GM19372 (cell line): ENCODE measurements around the gene ESRRG.
A peak's percentile ranks its signal among the peaks of the same experiment; 100 is the strongest.

ENCODE experiments used
- ATAC-seq: cut with Tn5 transposase; IDR thresholded peaks from one replicate; pipeline ENCODE4 v1.9.1; 2021; ENCODE audit warnings: mild to moderate bottlenecking, low read depth, moderate library complexity; ENCODE audit not compliant: unreplicated experiment

ESRRG gene

DNA sequence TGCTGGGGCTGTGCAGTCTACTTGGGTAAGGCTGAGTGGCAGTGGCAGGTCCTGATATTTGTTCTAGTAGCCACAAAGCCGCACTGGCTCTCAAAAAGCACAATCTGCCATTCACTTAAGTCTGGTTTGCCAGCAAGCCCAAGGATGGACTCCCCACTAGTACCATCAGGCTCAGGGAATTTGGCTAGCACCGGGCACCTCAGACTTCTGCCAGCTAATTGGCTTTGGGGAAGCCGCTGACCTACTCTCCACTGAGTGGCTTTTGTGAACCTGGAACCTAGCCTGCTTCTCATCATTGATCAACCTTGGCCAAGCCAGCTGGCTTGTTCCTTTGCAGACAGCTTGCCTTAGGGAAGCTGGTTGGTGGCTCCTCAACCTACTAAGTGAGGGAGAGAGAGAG is 83.1 kb downstream of the ESRRG start:
- ATAC-seq, result no peak

DNA sequence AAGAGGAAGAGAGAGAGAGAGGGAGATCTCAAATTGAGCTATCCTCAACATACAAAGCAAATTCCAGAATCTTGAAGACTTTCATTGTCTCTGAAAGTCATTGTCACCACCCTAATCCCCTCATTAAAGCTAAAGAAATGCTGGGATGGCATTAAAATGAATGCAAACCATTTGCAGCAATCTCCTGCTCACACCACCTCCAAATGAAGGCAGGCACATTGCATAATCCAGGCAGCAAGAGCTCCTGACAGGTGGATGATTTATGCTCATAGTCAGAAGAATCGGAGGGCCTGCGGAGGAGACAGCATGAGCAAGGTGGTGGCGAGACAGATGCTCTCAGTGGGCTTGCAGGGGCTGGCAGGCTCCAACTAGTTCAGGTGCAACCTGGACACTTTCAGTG is 90.2 kb downstream of the ESRRG start:
- no peak for ATAC-seq

DNA sequence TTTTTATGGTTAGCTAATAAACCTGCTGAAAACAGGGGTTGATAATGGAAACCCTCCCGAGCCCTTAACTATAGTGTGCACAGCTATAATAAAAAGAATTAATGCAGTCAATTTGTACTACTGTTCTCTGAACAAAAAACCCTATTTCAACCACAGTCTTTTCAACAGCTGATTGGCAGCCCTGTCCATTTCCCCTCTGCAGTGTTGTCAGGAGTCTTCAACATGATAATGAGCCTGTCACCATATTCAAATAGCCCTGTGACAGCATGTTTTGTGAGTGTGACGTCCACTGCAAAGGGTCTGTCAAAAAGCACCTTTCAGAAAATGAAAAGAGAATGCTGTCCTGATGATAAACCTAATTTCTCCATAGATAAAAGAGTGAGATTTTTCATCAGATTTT is 92.7 kb downstream of the ESRRG start:
- ATAC-seq, result no peak

DNA sequence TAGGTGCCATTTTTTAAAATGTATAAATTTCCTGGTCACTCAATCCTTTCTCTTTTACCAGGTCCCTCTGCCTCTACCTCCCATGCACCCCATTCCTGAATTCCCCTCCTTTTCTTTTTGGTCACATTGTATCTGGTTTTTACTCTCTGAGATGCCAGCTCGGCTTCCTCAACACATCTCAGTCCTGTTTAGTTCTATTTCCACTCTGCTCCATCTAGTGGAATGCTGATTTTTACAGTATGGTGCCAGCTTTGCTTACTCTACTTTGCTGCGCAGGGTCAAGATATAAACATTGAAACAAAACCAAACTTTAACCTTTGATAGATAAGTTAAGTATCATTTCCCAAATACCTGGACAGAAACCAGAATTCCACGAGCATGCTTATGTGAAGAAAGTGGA is 96.0 kb downstream of the ESRRG start:
- ATAC-seq, result no peak

DNA sequence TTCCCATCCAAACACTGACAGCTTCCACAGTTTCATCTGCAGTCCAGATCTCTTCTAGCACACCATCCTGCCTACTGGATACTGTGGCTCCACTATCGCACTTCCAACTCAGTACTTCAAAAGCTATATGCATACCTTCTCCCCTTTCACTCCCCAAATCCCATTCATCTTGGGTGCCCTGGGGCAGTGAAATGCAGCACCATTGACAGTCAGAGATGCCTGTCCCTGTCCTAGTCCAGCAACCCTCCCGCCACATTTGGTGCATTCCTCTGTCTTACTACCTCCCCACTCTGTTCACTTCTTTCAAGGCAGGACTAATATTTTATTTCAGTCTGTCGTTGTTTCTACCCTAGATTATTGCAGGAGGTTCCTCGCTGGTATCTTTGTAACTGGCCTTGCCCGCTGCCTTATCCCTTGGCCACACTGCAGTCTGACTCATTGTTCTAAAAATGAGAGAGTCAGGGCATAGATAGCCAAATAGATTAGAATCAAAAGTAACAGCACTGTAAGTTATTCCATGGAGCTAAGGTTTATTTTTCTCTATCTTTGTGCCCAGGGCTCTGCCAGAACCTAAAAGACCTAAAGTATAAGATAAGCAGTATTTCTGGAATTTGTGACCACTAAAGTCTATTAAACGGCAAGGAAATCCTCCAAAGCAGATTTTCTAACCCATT is 96.7 kb downstream of the ESRRG start:
- no peak for ATAC-seq

DNA sequence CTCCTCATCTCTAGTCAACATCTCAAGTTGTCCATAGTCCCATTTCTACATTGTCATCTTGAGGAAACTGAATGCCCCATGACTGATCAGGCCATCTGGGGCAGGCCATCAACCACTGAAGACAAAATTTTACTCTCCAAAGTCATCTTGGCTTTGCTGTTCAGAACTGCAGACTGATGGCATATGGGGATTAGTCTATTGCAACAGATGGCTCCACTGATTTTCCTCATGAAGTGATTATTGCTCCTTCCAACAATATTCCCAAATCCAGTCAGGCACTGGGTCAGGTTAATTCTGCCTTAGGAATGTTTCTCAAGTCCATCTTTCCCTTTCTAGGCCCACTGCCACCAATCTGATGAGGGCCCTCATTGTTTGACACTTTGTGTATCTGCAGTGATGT is 101.7 kb downstream of the ESRRG start:
- no peak for ATAC-seq

DNA sequence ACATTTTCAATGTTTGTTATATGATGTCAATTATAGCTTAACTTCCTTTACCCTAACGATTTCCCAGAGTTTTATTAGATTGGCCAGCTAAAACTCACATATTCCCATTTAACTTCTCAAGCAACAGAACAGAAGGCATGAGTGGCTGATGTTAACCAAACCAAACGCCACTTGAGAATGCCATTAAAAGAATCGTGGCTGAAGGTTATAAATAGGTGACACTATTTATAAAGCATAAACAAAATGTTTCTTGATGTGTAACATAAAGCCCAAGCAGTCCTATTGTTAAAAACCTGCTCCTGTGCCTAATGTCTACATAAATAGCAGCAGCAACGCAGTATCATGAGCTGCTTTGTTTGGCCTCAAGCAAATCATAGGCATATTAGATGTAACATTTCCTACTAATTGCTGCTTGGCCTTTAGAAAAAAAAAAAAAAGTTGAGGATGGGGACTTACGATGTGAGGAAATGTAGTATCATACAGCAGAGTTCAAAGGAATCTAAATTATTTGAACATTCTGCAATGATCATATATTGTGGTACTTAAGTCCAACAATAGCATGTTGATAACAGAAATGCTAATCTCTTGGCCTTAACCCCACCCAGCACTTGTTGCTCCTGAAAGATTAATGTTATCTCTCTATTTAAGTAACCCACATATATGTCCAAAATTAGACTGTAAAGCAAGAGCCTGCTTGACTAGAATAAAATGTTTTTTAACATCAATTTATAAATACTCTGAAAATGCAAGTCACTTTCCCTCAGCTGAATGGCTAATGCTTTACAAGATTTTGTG is 106.0 kb downstream of the ESRRG start:
- ATAC-seq, result no peak

DNA sequence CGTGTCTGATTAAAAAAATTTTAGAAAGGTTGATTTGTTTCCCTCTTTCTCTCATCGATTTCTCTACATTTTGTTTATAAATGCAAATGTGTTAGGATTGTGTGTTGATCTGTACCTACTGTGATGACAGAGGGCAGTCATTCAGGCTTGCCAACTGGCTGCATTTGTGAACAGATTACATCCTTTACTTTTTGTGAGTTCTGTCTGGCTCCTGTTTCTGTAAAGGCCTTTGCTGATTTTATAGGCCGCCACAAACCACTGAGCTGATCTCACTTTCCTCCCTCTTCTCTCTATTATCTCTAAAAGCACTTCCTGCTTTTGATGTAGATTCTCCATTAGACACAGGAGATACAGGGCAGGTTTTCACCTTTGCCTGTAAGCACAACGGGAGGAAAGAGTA is 106.8 kb downstream of the ESRRG start:
- no peak for ATAC-seq

DNA sequence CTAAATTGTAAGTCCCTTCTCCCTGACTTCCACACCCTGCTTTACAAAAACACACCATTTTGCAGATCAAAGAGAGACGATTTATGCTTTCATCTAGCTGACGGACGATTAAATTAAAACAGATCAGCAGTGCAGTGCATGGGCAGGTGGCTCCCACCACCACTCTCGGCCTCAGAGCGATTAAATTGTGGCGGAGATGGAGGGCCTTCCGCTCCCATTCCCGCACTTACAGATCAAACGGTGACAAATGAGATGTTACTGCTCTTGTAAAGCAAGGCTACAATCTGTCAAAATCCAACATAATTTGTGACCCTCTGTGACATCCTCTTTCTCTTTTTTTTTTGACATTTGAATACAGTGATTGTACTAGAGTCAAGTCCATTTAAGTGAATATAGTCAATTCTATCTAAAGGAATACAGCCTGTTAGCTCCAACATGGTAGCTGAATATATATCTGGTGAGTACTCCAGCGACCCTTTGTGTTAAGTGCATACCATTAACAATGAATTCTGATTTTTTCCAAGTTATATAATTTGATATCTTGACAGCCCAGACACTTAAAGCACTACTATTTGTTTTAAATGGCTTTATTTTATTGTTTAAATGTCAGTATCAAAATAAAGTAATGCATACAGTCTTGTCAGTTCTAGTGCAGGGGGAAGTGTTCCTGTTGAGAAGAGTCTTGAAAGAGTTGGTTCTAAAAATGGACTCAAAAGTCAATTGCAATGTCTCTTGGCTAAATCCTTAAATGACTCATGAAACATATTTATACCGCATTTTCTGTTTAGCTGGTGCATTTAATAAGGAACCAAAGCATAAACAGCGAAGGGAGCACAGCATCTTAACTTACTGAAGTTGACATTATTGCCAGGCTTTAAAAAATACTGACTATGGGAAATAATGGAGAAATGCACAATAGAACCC is 109.0 kb downstream of the ESRRG start:
- no peak for ATAC-seq

DNA sequence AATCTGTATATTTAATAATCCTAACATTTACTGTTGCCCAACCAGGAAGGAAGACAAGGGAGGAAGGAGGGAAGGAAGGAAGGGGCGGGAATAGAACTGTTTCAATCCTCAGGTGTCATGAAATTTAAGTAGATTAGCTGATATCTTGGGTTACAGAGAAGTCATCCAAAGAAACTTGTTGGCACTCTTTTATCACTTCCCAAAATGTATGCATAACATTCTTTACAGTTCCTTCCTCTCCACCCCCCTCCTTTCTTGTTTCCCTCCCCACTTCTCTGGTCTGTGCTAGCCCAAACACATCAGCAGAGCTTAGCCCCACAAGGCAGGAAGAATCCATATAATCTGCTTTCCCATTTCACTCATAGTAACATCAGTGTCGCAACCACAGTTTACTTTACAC is 110.9 kb downstream of the ESRRG start:
- ATAC-seq, result no peak

DNA sequence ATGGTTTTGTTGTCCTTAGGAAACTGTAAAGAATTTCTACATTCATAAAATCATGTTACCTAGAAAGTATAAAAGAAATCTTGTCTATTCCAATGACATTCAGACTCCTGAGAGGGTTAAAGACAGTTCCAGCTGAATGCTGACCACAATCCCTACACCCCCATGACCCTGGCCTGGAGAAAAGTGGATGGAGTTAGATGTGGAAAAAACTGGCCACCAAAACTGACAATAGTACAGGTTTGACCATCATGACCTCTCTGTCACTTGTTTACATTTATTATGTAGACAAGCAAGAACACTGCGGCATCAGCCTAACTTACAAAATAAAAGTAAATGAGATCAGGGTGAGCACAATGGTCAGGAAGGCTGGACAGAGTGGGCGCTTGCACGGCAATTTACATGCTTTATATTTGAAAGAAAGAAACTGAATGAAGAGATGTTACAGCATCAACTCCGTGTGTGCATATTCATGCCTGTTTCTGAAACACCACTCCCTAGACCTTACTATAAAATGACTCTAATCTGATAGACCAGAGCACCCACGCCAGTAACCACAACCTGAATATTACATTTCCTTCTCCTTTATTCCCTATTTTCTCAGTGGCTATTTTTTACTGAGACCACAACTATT is 116.0 kb downstream of the ESRRG start:
- no peak for ATAC-seq

DNA sequence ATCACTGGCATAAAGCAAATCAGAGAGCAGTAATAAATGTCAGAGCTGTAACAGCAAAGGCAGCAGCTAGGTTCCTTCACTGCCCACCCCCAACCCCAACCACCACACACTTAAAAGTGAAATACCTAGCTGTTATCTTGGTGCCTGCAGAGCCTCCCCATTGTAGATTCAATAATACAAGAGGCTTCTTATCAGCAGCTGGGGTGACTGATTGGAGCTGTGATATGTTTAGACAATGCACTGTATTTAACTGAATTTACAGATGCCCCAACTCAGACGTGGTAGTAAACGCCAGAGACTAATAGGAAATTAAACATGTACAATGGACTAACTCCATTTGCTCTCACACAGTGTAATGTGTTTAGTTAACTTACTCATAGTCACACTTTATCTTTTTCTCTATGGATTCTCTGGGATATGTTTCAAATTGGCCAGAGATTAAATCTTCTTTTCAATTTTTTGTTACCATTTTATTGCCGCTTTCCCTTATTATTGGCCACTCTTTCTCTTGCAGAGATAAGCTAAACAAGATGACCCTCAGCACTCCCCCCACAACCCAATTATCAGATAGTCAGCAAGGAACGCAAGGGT is 117.1 kb downstream of the ESRRG start:
- no peak for ATAC-seq

DNA sequence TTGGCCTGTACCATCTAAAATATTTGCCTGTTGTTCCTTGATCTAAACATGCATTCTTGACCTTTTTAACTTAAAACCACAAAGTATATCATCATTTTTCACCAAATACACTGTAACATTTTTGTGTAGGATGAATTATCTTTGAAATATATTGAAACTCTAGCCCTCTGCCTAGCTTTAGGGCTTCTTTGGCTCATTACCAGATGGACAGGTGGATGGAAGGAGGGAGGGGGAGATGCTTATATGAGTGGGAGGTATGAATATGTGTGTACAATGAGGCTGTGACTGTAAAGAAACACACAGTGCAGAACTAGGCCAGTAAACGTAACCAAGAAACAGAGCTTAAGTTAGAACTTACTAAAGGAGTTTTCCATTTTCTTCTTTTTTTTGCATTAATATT is 118.5 kb downstream of the ESRRG start:
- ATAC-seq, result no peak

DNA sequence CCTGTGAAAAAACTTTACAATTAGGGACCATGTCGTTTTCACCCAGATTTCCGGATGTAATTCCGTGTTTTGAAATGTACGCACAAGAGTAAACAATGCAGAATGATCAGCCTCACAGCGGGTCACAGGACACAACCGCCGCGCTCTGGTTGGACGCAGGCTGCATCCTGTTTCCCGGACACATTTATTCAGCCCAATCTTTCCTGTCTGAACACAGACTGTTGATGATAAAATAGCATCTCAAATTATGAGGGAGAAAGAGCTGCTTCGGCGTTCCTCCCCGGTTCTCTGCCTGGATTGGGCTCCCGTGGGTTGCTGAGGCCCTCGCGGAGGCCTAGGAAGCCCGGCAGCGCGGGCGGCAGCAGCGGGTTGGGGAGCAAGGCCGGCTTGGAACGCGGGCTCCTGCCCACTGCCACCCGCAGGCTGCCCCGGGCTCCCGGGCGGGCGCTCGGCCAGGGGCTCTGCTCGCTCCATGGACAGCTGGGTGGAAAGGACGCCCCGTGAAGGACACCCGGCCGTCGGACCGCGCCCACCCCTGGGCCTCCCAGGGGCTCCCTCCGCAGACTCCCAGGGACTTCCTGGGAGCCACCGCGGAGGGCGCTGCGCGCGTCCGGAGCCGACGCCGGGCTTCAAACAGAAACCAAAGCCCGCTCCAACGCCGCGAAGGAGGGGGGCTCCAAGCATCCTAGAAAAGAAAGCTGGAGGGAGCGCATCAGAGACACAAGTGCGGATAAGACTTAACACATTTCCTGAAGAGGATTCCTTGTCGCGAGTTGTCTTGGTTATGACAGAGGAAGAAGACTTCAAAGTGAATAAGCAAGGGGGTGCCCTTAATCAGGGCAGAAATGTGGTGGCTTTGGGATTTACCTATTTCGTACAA is 122.3 kb downstream of the ESRRG start:
- peak; percentile 80 for ATAC-seq

DNA sequence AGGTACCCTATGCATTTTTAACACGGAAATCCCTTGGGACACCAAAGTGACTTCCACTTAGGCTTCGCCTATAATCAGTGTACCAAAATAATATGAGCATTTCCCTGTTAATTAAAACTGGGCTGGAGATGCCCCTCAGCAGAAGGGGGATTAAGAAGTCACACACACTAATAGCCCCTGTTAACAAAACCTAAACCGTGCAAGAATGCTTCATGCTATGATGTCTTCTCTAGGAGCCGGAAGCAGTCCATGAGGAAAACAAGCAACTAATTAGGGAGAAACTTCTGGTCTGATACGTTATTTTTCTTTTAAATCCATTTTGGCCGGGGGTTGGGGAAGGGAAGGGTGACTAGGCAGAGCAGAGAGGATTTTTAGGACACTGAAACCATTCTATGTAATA is 123.4 kb downstream of the ESRRG start:
- no peak for ATAC-seq

DNA sequence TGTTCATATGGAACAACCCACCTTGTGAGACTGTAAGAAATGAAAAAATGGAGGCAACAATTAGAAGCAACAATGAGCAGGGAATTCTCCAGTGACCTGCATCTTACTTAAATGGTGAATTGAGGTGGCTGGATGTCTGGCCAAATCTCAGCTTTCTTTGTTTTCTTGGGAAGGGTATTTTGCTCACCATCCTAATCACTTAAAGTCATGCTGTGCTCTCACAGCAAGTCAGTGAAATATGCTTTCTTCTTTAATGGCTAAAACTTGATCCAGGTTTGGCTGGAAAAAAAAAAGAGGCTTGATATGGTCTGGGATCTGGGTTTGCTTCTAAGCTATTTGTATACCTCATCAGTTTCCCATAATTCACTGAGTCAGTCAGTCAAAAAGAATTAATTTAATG is 124.8 kb downstream of the ESRRG start:
- no peak for ATAC-seq

DNA sequence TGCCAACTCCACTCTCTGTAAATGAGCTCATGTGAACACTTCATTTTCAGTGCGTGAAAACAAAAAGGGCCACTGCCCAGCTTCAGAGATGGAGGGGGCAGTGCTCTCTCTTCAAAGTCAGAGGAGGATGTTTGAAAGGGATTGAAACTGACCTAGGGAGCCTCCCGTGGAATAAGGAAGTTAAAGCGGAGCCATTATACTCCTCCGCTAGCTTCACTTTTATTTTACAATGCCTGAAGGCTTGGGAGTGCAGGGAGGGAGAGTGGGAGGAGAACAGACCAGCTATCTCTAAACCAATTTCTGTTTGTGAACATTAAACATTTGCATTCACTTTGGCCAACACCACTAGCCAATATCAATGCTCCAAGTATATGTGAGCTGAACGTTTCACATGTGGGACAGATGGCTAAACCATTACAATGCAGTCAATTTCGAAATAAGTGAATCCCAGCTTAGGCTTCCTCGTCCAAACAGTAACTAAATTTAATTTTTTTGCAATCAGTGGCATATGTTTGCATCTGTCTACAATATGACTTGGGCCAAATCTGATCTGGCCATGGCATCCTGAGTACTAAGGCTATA is 126.9 kb downstream of the ESRRG start:
- no peak for ATAC-seq

DNA sequence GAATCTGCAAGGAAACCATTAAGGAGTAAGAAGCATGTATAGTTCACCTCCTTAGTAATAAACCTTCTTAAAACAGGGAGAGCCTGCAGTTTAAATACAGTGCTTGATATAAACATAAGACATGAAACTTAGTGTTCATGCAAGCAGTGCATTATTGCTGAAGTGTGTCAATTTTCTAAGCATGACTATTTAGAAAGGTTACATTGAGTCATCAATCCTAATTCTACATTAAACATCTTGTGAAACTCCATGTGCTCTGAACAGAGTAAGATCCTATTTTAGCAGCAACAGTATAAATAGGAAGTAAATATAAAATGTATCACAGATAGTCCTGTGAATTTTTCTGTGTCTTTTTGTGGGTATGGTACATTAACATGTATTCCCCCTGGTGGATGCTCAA is 135.5 kb downstream of the ESRRG start:
- ATAC-seq, result no peak

DNA sequence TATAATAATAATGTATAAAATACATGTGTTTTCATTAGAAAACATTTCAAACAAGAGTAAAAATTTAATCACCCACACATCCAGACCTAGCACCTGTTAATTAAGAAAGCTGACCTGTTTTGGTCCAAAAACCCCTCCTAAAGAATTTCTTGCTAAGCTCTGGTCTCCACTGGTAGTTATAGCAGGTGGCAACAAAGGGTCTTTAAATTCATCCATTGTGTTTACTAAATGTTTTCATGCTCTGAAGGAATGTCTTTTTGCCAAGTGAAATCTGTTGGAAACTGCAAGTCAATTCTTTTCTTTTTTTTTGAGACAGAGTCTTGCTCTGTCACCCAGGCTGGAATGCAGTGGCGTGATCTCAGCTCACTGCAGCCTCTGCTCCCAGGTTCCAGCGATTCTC is 141.1 kb downstream of the ESRRG start:
- no peak for ATAC-seq
